IPS-18c (cell line): ENCODE data around the gene PHF3.

Source experiments
- H3K4me3 ChIP-seq: 2 replicates; pipeline ENCODE4 v1.7.0; 2013; ENCODE audit warnings: low read depth, mild to moderate bottlenecking, low read length, moderate library complexity; ENCODE audit not compliant: insufficient read depth
- H3K9me3 ChIP-seq: one replicate; pipeline ENCODE4 v1.6.1; 2013; ENCODE audit warnings: mild to moderate bottlenecking, low read length, moderate library complexity; ENCODE audit not compliant: control insufficient read depth, insufficient read depth

The PHF3 gene

GRCh38 chr6:63635588-63636517 lies at the start of gene PHF3:
Gene PHF3, plus strand, starts transcription at chr6:63635802. Its CDS starts 10,750 bp downstream, at chr6:63646552.
- peak within 1 kb of the TSS; percentile 79 for H3K4me3 ChIP-seq

GRCh38 chr6:63589952-63590411 lies 45.6 kb upstream of the PHF3 start:
- Histone ChIP-seq H3K4me3 (no peak overlapping the region), H3K9me3 (no peaks in the 10 kb centered on the region)

More at GRCh38 chr6:63635588-63636517, at the start of gene PHF3:
- no peaks in the 10 kb centered on the region for H3K9me3 ChIP-seq

GRCh38 chr6:63592886-63593285 lies 42.7 kb upstream of the PHF3 start:
- Histone ChIP-seq H3K9me3 (no peaks in the 10 kb centered on the region), H3K4me3 (no peak overlapping the region)

GRCh38 chr6:63597141-63598048 lies 38.2 kb upstream of the PHF3 start:
- Histone ChIP-seq H3K4me3 (peak overlapping the region; percentile 76), H3K9me3 (no peaks in the 10 kb centered on the region)

- H3K4me3 ChIP-seq = peak overlapping the region; percentile 76
- no peaks in the 10 kb centered on the region for H3K9me3 ChIP-seq
These were observed 37.3 kb upstream of the PHF3 start for GRCh38 chr6:63598049-63599036.

- no peak overlapping the region for H3K4me3 ChIP-seq
- H3K9me3 ChIP-seq = no peaks in the 10 kb centered on the region
These were observed 36.4 kb upstream of the PHF3 start for GRCh38 chr6:63599243-63599642.

- Histone ChIP-seq H3K4me3 (no peak overlapping the region), H3K9me3 (no peaks in the 10 kb centered on the region)
These were observed 35.5 kb upstream of the PHF3 start for GRCh38 chr6:63600136-63600535.

GRCh38 chr6:63609231-63609630 lies 26.4 kb upstream of the PHF3 start:
- Histone ChIP-seq H3K4me3 (no peak overlapping the region), H3K9me3 (no peaks in the 10 kb centered on the region)

- Histone ChIP-seq H3K4me3 (no peak overlapping the region), H3K9me3 (no peaks in the 10 kb centered on the region)
These were observed 24.7 kb upstream of the PHF3 start for GRCh38 chr6:63610944-63611343.

GRCh38 chr6:63611560-63611959 lies 24.0 kb upstream of the PHF3 start:
- H3K4me3 ChIP-seq = no peak overlapping the region

GRCh38 chr6:63615590-63615989 lies 20.0 kb upstream of the PHF3 start:
- Histone ChIP-seq H3K9me3 (no peaks in the 10 kb centered on the region), H3K4me3 (no peak overlapping the region)

More at GRCh38 chr6:63611560-63611959, 24.0 kb upstream of the PHF3 start:
- no peaks in the 10 kb centered on the region for H3K9me3 ChIP-seq

GRCh38 chr6:63624091-63624490 lies 11.5 kb upstream of the PHF3 start:
- H3K4me3 ChIP-seq = no peak overlapping the region

GRCh38 chr6:63630466-63630865 lies 5.1 kb upstream of the PHF3 start:
- H3K9me3 ChIP-seq = no peaks in the 10 kb centered on the region
- H3K4me3 ChIP-seq = no peak overlapping the region

More at GRCh38 chr6:63624091-63624490, 11.5 kb upstream of the PHF3 start:
- H3K9me3 ChIP-seq = no peaks in the 10 kb centered on the region

- H3K4me3 ChIP-seq = no peak overlapping the region
These were observed 972 bp upstream of the PHF3 start for GRCh38 chr6:63634630-63635029.

GRCh38 chr6:63635215-63635587 lies 401 bp upstream of the PHF3 start:
- H3K4me3 ChIP-seq = peak overlapping the region; percentile 79

More at GRCh38 chr6:63634630-63635029, 972 bp upstream of the PHF3 start:
- H3K9me3 ChIP-seq = no peaks in the 10 kb centered on the region

GRCh38 chr6:63636518-63637021 lies 968 bp downstream of the PHF3 start:
- Histone ChIP-seq H3K4me3 (peak overlapping the region; percentile 79), H3K9me3 (no peaks in the 10 kb centered on the region)

More at GRCh38 chr6:63635215-63635587, 401 bp upstream of the PHF3 start:
- H3K9me3 ChIP-seq = no peaks in the 10 kb centered on the region
